GM21825 (cell line): ENCODE results near the gene SLC16A9.
A peak's percentile ranks its signal among the peaks of the same experiment; 100 is the strongest.
"Not testable (repeated sequence)": the region's sequence is repeated elsewhere in the genome, so short reads cannot be mapped to it uniquely, and the experiment has no call there.

Experiments used
- ATAC-seq: cut with Tn5 transposase; IDR thresholded peaks from one replicate; pipeline ENCODE4 v1.9.1; 2021; ENCODE audit warnings: mild to moderate bottlenecking, moderate library complexity; ENCODE audit not compliant: unreplicated experiment

The SLC16A9 gene, protein sequence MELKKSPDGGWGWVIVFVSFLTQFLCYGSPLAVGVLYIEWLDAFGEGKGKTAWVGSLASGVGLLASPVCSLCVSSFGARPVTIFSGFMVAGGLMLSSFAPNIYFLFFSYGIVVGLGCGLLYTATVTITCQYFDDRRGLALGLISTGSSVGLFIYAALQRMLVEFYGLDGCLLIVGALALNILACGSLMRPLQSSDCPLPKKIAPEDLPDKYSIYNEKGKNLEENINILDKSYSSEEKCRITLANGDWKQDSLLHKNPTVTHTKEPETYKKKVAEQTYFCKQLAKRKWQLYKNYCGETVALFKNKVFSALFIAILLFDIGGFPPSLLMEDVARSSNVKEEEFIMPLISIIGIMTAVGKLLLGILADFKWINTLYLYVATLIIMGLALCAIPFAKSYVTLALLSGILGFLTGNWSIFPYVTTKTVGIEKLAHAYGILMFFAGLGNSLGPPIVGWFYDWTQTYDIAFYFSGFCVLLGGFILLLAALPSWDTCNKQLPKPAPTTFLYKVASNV

DNA sequence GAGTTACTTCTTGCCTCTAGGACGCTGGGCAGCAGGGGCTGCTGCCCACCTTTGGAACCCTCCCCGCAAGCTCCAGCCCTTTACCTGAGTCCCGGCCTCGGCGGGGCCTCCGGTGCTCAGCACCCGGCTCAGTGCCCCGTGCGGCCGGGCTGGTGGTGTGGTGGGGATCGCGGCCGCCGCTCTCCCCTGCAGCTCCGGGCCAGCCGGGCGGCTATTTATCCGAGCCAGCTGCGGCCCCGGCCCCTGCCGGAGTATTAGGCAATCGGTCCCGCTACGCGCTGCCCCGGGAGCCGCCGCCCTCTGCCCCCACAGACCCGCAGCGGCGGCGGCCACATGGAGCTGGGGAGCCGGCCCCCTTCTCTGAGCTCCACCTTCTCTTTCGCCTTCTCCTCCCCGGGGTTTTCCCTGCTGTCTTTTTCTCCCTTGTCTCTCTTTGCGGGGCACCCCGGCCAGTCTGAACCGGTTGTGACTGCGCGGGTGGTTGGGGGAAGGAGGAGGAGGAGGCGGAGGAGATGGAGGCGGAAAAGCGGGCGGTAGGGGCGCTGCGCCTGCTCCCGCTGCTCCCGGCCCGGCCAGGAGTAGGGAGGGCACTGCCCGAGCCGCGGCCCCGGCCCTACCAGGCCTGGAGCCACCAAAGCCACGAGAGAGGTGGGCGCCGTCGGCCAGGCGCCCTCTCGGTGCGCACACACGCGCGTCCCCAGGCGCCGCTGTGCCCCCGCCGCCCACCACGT, at the start of gene SLC16A9:
Gene SLC16A9 (minus strand): TSS at position 456 of the 731 bp plus-strand sequence. CDS start 25,559 bp downstream, outside the sequence.
- peak; percentile 86 for ATAC-seq

DNA sequence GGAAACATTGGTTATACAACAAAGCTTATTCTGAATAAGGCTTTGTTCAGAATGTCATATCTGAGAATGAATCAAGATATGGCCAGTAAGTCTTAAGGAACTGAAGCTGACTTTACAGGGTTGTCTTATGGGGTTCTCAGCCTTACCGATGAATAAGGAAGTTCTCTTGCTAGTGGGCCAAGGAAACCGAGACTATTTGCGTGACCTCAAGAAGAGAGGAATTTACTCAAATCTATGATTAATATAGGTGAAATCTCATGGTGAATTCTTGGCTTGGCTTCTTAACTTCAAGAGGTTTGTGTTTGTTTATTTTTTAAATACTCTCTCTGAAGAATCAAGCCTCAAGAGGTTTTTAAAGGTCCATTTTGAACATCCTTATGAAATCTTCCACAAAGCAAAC, 48.3 kb upstream of the SLC16A9 start:
- ATAC-seq, result no peak

DNA sequence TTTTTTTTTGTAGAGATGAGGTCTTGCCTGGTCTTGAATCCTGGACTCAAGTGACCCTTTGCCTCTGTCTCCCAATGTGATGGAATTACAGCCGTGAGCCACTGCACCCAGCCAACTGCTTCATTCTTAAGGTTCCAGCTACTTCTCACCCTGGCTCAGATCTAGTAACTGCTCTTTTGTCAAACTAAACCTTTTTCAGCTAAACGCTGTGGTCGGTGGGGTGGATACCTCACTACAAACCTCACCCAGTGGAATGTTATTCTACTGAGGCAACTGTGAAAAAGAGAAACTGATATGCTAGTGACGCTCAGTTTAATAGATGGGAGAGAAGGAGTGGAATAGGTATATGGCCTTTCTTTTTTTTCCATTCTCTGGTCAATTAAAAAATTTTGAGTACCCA, 45.3 kb upstream of the SLC16A9 start:
- no peak for ATAC-seq

DNA sequence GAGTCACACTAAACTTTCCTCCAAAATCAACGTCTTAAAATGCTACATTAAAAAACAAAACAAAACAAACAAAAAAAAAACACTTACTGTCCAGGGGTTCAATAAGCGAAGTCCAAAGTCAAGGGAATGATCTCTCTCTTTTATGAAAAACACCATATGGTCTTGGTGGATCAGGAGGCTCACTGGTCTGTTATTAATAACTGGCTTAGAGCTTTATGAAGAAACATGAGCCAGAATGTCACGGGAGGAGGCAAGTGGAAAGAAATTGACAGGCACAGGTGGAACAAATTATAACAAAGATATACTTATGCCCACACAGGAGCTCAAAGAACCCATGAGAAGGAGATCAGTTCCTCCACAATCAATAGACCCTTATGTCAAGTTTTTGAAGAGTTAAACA, 43.6 kb upstream of the SLC16A9 start, which contains the start of gene MRLN:
Gene MRLN (minus strand): TSS at position 189 of the 400 bp plus-strand sequence.
- ATAC-seq, result no peak

DNA sequence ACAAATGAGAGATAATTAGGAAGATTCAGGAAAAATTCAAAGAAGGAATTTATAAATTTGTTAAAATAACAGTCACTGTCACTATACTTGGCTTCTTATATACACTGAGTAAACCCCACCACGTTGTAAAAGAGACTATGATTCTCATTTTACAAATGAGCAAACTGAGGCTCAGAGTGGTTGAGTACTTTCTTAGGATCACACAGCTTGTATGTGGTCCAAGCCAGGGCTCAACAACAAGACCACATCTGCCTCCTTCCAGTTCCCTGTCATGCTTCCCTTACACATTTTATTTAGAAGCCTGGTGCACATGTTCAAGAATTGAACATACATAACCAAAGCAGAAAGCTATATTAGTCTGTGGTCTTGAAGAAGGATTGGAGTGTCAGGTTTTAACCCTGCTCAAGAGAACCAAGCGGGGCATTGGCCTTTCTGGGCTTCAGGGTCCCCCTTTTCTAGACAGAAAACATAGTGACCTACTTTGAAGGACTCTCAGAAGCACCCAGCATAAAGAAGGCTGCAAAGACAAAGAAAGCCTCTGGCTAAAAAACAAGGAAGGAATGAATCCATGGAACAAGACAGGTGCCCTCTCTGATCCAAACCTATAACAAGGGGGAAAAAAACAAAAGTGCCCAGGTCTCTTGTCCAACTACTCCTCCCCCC, 42.8 kb upstream of the SLC16A9 start:
- no peak for ATAC-seq

DNA sequence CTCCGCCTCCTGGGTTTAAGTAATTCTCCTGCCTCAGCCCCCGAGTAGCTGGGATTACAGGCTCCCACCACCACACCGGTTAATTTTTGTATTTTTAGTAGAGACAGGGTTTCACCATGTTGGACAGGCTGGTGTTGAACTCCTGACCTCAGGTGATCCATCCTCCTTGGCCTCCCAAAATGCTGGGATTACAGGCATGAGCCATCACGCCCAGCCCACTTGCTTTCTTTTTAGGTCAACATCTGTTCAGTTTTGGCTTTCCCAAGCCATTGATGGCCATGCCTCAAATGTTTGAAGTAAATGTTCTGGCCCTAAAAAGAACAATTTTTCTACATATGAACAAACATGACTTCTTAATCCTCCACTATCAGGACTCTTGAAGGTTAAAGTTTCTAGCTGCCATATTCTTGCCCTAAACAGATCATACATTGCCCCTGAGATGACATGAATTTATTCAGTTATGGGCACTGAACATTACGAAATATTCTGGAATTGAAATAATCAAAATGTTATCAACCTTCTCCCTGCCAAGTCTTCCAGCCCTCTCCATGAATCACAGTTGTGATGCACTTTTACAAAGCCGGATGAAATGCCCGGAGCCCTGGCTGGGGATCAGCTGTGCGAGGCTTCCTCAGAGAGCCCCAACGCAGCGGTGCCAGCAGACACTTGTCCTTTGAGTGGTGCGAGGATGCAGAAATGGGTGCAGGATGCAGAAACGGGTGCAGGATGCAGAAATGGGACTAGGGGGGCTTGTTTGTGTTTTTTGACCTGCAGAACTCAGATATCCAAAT, 40.7 kb upstream of the SLC16A9 start:
- ATAC-seq, result no peak

DNA sequence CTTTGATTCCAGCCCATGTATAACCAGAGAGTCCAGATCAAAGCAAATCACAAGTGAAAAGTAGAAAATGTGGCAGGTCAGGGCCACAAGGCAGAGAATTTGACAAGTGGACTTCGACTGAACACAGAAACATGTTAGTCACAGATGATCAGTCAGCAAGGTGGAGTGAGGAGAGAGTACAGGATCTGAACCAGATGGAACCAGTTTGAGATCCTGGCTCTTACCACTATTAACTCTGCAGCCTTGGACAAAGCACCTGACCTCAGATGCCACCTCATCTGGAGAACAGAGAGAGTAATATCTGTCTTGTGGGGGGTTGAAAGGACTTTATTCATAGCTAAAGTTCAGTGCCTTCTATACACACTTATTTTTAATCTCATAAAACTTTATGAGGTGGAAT, 39.2 kb upstream of the SLC16A9 start:
- peak; percentile 38 for ATAC-seq

DNA sequence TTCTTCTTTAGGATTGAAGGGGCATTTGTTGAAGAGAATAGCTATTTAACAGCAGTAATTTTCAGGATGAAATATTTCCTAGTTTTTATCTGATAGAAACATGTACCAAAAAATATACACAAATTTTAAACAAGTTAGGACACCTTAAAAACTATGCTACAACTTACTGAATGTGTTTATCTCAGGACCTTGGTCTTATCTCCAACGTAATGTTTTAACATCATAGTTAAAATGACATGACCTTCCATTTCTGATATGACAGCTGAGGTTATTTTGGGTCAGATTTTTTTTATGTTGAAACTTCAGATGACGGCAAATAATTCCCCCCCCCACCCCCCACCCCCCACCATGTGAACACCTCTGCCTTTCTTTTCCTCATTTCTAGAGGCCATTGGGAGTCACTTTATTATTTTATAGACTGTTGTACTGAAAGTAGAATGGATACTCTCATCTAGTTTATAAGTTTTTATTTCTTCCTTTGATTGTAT, 35.6 kb upstream of the SLC16A9 start:
- no peak for ATAC-seq

DNA sequence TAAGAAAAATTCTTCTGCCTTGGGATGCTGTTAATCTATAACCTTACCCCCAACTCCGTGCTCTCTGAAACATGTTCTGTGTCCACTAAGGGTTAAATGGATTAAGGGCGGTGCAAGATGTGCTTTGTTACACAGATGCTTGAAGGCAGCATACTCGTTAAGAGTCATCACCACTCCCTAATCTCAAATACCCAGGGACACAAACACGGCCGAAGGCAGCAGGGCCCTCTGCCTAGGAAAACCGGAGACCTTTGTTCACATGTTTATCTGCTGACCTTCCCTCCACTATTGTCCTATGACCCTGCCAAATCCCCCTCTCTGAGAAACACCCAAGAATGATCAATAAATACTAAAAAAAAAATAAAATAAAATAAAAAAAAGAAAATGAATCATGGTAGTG, 35.1 kb upstream of the SLC16A9 start:
- ATAC-seq, result not testable (repeated sequence)

DNA sequence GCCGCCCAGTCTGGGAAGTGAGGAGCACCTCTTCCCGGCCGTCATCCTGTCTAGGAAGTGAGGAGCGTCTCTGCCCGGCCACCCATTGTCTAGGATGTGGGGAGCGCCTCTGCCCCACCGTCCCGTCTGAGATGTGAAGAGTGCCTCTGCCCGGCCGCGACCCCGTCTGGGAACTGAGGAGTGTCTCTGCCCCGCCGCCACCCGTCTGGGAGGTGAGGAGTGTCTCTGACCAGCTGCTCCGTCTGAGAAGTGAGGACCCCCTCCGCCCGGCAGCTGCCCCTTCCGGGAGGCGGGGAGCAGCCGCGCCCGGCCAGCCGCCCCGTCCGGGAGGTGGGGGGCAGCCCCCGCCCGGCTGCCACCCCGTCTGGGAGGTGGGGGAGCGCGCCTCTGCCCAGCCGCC, 34.5 kb upstream of the SLC16A9 start:
- ATAC-seq, result not testable (repeated sequence)

DNA sequence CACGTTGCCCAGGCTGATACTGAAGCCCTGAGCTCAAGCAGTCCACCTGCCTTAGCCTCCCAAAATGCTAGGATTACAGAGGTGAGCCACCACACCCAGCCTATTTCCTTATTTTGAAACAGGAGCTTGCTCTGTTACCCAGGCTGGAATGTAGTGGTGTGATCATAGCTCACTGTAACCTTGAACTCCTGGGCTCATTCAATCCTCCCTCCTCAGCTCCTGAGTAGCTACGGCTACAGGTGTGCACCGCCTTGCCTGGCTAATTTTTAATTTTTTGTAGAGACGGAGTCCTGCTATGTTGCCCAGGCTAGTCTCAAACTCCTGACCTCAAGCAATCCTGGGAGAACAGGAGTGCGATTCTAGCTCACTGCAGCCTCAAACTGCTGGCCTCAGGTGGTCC, 31.9 kb upstream of the SLC16A9 start:
- ATAC-seq, result no peak

DNA sequence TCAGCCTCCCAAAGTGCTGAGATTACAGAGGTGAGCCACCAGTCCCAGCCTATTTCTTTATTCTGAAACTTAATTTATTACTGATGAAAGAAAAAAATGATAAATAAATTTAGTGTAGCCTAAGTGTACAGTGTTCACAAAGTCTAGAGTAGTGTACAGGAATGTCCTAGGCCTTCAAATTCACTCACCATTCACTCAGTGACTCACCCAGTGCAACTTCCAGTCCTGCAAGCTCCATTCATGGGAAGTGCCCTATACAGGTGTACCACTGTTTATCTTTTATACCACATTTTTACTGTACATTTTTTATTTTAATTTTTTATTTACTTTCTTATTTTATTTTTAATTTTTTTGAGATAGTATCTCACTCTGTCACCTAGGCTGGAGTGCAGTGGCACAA, 31.4 kb upstream of the SLC16A9 start:
- ATAC-seq, result no peak

DNA sequence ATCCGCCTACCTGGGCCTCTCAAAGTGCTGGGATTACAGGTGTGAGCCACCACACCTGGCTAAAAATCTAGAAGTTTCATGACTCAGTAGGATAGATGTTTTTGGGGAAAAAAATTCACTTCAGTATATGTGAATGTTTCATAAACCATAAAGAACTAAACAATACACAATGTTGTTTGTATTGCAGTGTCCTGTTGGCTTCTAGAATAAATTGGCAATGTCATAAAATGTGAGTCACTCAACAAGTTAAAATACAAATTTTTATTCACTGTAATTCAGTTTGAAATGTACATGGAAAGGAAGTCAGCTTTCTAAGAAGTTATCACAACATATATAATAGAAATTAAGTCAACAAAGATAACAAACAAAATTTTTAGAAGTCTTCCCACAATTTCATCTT, 27.1 kb upstream of the SLC16A9 start:
- ATAC-seq, result no peak

DNA sequence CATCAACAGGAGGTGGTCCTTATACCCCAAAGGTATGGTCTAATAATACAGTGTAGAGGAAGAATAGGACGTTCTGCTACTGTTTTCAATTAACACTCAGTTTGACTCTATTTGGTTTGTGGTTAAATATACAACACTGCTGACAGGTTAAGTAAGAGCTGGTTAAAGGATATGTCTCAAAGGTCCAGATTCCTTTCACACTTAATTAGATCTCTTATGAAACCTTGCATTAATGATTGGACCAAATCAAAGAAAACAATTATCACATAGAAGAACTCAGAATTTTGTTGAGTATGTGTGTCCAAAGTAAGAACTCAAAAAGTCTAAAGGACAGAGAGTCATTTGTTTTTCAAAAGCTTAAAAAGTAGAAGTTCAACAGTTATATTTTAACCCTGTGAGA, 25.6 kb upstream of the SLC16A9 start:
- no peak for ATAC-seq

DNA sequence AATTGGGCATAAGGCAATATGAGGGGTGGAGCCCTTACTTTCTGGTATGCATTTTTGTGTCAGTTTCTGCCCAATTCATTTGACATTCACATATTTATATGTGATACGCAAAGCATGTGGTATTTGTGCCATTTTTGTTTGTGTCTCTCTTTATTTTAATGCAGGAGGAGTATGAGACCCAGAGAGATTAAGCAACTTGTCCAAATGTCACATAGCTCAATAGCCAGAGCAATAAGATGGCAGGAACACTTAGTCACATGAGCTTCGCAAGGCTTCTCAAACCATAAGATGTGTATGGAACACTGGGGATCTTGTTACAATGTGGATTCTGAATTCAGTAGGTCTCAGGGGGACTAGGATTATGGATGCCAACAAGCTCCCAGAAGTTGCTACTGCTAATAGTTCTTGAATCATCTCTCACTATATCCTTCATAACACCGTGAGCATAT, 24.4 kb upstream of the SLC16A9 start:
- no peak for ATAC-seq

DNA sequence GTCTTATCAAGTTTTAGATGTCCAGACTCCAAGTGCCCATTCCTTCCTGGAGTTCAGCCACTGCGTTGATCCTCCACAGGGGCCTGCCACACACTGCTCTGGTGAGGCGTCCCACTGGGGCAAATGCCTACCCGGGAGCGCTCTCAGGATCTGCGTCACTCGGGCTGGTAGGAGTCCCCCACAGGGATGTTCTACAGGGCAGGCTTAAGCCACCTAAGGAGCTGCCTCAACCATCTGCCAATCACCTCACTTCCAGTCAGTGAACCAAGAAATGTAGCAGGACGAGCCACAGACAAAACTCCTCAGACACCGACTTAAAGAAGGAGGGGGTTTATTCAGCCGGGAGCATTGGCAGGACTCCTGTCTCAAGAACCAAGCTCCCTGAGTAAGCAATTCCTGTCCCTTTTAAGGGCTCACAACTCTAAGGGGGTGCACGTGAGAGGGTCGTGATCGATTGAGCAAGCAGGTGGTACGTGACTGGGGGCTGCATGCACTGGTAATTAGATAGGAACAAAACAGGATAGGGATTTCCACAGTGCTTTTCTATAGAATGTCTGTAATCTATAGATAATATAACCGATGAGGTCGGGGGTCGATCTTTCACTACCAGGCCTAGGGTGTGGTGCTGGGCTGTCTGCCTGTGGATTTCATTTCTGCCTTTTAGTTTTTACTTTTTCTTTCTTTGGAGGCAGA, 23.8 kb upstream of the SLC16A9 start:
- not testable (repeated sequence) for ATAC-seq

DNA sequence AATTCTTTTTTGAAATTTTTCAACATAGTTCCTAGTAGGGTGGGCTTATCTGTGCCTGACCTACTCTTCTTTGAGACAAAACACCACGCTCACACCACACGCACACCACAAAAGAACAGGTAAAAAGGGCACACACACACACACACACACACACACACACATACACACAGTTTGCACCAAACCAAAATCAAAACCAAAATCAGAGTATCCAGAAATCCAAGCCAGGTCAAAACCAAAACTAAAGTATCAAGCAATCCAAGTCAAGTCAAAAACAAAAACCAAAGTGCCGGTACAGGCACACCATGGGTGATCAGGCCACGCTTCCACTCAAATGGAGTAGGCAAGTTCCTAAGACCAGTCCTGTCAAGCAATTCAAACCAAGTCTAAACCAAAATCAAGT, 23.2 kb upstream of the SLC16A9 start:
- not testable (repeated sequence) for ATAC-seq

DNA sequence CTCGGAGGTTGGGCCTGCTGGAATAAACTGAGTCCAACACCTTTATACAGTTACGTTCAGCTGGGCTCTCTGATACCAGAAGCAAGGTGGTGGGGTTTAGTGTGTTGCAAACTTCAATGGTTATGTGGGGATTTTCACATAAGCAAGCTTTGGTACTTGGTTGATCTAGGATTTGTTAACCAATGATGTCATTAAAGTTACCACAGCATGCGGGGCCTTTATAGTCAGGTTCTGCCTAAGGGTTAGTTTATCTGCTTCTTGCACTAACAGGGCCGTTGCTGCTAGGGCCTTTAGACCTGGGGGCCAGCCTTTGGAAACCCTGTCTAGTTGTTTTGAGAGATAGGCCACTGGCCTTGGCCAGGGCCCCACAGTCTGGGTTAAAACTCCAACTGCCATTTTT, 19.5 kb upstream of the SLC16A9 start:
- ATAC-seq, result not testable (repeated sequence)

DNA sequence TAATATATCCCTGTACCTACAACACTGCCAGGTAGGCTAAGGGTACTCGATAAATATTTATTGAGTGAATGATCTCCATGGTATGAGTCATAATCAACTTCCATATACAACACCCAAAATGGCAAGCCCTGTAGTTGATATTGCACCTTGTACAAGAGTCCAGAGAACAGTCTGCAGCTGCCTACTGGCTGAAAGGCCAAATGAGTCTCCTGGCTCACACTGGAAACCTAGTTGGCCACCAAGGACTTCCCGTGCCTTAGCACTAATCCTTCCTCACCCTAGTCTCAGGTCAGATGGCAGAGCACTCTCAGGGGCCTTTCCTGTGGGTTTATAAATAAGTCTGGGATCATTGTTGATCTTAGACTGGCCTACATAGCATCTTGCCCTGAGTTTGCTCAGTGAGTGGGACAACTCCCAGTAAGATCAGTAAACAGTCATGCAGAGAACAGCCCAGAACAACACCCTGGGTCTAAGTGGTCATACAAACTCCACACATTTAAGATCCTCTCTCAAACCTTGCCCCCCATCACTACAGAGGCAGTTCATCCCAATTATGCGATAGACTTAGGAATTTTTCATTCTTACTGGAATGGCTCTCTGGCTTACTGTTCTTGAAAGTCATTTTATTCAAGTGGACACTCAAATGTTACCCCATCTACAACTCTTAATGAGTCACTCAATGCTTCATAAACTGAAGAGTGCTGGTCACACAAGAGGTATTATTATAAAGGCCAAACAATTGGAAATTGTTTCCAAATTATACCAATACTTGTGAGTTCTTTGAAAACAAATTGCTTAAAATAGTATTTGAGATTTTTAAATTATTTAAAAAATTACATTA, 14.7 kb upstream of the SLC16A9 start:
- ATAC-seq, result no peak
